Measurements from ENCODE around the gene CASS4. TPM values are rescaled to one million over a fixed set of nuclear protein-coding genes. Genes with fewer than 3 reads are reported as not detected.

CASS4 gene
- total RNA-seq, 4 donors from 2014 or later: 1.2 to 9.0 (median 4.4) TPM

GRCh38 chr20:56391596-56392131 lies 20.4 kb upstream of the CASS4 start:
- Histone ChIP-seq H3K27ac (peak overlapping the region; percentile 88 to 93 (median 90)), H3K4me3 (peak overlapping the region; percentile 86 to 93), H3K27me3 (no peaks in the 10 kb centered on the region), H3K9me3 (no peaks in the 10 kb centered on the region), H3K4me1 (peaks cover 3 to 35% (median 20%) of the 10 kb centered on the region in 3 donors), H3K36me3 (peaks cover 0 to 17% of the 10 kb centered on the region in 2 donors)
- TF ChIP-seq POLR2AphosphoS5 (IDR thresholded peaks at IDR 0.05) (no peak), CTCF (IDR thresholded peaks at IDR 0.05) (peak in 1 of 4 experiments; percentile 12)
- peak; percentile 25 for ATAC-seq
- WGBS, 2 donors (ENCODE audit: low coverage in 1 of 2): 0 to 5% methylated on average over 9 to 11 of the region's 29 CpGs

- Histone ChIP-seq H3K4me3 (peak within 1 kb of the TSS; percentile 86 to 93), H3K27me3 (no peaks in the 10 kb centered on the region), H3K36me3 (peaks cover 5 to 23% of the 10 kb centered on the region in 2 donors), H3K4me1 (peaks cover 3 to 35% (median 20%) of the 10 kb centered on the region in 3 donors), H3K9me3 (no peaks in the 10 kb centered on the region), H3K27ac (peak within 1 kb of the TSS; percentile 88 to 93 (median 90))
- TF ChIP-seq CTCF (IDR thresholded peaks at IDR 0.05) (no peak), EP300 (IDR thresholded peaks at IDR 0.05) (peak; percentile 55), POLR2AphosphoS5 (IDR thresholded peaks at IDR 0.05) (peak; percentile 97), POLR2A (IDR thresholded peaks at IDR 0.05) (peak in 1 of 2 donors; percentile 6)
- 0% methylated on average over 2 to 3 of the region's 53 CpGs for WGBS, 2 donors (ENCODE audit: low coverage in 1 of 2)
- peak; percentile 98 for ATAC-seq
Observed at GRCh38 chr20:56392132-56392880, 19.8 kb upstream of the CASS4 start, which contains the start of the genes AURKA and CSTF1. Gene AURKA (minus strand): TSS chr20:56392215. CDS start chr20:56388197, 4,018 bp downstream. Gene CSTF1 (plus strand): TSS chr20:56392645. CDS start chr20:56395553, 2,908 bp downstream.

- Histone ChIP-seq H3K9me3 (no peaks in the 10 kb centered on the region), H3K27ac (peak overlapping the region; percentile 88 to 93 (median 90)), H3K4me3 (peak overlapping the region; percentile 86 to 93), H3K4me1 (peaks cover 3 to 35% (median 20%) of the 10 kb centered on the region in 3 donors), H3K36me3 (peaks cover 11 to 30% of the 10 kb centered on the region in 2 donors), H3K27me3 (no peaks in the 10 kb centered on the region)
- WGBS, 2 donors (ENCODE audit: low coverage in 1 of 2): 0% methylated on average over 5 to 12 of the region's 18 CpGs
- ATAC-seq: no peak
- TF ChIP-seq CTCF (IDR thresholded peaks at IDR 0.05): no peak
- TF ChIP-seq EP300 (IDR thresholded peaks at IDR 0.05): no peak
- TF ChIP-seq POLR2AphosphoS5 (IDR thresholded peaks at IDR 0.05): no peak
- no peak for TF ChIP-seq POLR2A (IDR thresholded peaks at IDR 0.05)
Observed at GRCh38 chr20:56392881-56393482, 19.1 kb upstream of the CASS4 start.

GRCh38 chr20:56393653-56394052 lies 18.4 kb upstream of the CASS4 start:
- Histone ChIP-seq H3K4me1 (peaks cover 3 to 35% (median 20%) of the 10 kb centered on the region in 3 donors), H3K36me3 (peaks cover 15 to 37% of the 10 kb centered on the region in 2 donors), H3K27me3 (no peaks in the 10 kb centered on the region), H3K9me3 (no peaks in the 10 kb centered on the region), H3K4me3 (peak overlapping the region; percentile 86 to 93), H3K27ac (peak overlapping the region in 1 of 4 donors; percentile 23)
- TF ChIP-seq POLR2AphosphoS5 (IDR thresholded peaks at IDR 0.05): no peak
- TF ChIP-seq CTCF (IDR thresholded peaks at IDR 0.05): no peak
- TF ChIP-seq POLR2A (IDR thresholded peaks at IDR 0.05): no peak
- TF ChIP-seq EP300 (IDR thresholded peaks at IDR 0.05): no peak
- WGBS, 2 donors (ENCODE audit: low coverage in 1 of 2): 65 to 68% methylated on average over 6 to 8 of the region's 8 CpGs
- ATAC-seq: no peak

All from gastroesophageal sphincter (tissue), 4 donors.